ENCODE data around the gene ANKRD44. TPM values are rescaled to one million over a fixed set of nuclear protein-coding genes. Genes with fewer than 3 reads are reported as not detected.

The ANKRD44 gene
- total RNA-seq, 1 experiment from 2014 or later = 2.4 TPM

- intact Hi-C loops (cut with micrococcal nuclease) = loop anchor here (1.0 kb wide), 1 partner anchor 55 kb away; no protein-coding TSS in a partner anchor
- CTCF ChIA-PET = interaction anchor here (1.1 kb wide), 1 partner anchor 119 kb away, joined by 4 read pairs; no protein-coding TSS in a partner anchor
- no peak overlapping the region for H3K9ac ChIP-seq (ENCODE audit: low read length)
These were observed 141.9 kb downstream of the ANKRD44 start for GRCh38 chr2:197168705-197169104.

GRCh38 chr2:197167608-197168314 lies 142.8 kb downstream of the ANKRD44 start:
- TF ChIP-seq, protein P1, sequence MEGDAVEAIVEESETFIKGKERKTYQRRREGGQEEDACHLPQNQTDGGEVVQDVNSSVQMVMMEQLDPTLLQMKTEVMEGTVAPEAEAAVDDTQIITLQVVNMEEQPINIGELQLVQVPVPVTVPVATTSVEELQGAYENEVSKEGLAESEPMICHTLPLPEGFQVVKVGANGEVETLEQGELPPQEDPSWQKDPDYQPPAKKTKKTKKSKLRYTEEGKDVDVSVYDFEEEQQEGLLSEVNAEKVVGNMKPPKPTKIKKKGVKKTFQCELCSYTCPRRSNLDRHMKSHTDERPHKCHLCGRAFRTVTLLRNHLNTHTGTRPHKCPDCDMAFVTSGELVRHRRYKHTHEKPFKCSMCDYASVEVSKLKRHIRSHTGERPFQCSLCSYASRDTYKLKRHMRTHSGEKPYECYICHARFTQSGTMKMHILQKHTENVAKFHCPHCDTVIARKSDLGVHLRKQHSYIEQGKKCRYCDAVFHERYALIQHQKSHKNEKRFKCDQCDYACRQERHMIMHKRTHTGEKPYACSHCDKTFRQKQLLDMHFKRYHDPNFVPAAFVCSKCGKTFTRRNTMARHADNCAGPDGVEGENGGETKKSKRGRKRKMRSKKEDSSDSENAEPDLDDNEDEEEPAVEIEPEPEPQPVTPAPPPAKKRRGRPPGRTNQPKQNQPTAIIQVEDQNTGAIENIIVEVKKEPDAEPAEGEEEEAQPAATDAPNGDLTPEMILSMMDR (conservative IDR thresholded peaks at IDR 0.05; ENCODE audit: low read depth, low read length) = no peak
- TF ChIP-seq EZH2 (IDR thresholded peaks at IDR 0.05; ENCODE audit: low read length, unreplicated experiment) = no peak
- TF ChIP-seq EZH2phosphoT487 (IDR thresholded peaks at IDR 0.05; ENCODE audit: borderline replicate concordance, low read length) = no peak
- Histone ChIP-seq H3K27me3 (ENCODE audit: low read length) (no peaks in the 10 kb centered on the region), H3K27ac (ENCODE audit: low read length) (no peak overlapping the region), H2AFZ (ENCODE audit: low read length) (no peak overlapping the region), H3K4me1 (ENCODE audit: insufficient read depth, low read length) (peaks cover 14% of the 10 kb centered on the region), H3K9me3 (ENCODE audit: low read length) (no peaks in the 10 kb centered on the region), H3K4me2 (ENCODE audit: low read length) (no peak overlapping the region), H3F3A (ENCODE audit: low read length, unreplicated experiment) (no peaks in the 10 kb centered on the region), H4K20me1 (ENCODE audit: low read length) (no peaks in the 10 kb centered on the region), H3K9ac (ENCODE audit: low read length) (no peak overlapping the region), H3K9me2 (replicated peaks; ENCODE audit: low read length) (no peaks in the 10 kb centered on the region), H3K36me3 (ENCODE audit: low read depth, low read length) (no peaks in the 10 kb centered on the region), H3K79me2 (ENCODE audit: low read length) (no peaks in the 10 kb centered on the region), H3K4me3 (ENCODE audit: low read length) (no peak overlapping the region)
- ChIA-PET POLR2A (ENCODE audit: unreplicated experiment) (no interaction called here), CTCF (interaction anchor here (1.1 kb wide), 1 partner anchor 120 kb away, joined by 4 read pairs; no protein-coding TSS in a partner anchor)
- ATAC-seq = no peak
- DNase-seq = no peak
- BruUV-seq (replicated peaks) = no TSS peak
- intact Hi-C loops (cut with micrococcal nuclease) = loop anchor here (1.0 kb wide), 1 partner anchor 54 kb away; no protein-coding TSS in a partner anchor

More at GRCh38 chr2:197168705-197169104, 141.9 kb downstream of the ANKRD44 start:
- no peaks in the 10 kb centered on the region for H3F3A ChIP-seq (ENCODE audit: low read length, unreplicated experiment)
- no peaks in the 10 kb centered on the region for H4K20me1 ChIP-seq (ENCODE audit: low read length)
- H3K27me3 ChIP-seq (ENCODE audit: low read length) = no peaks in the 10 kb centered on the region
- POLR2A ChIA-PET (ENCODE audit: unreplicated experiment) = no interaction called here
- ATAC-seq (peak; percentile 67), DNase-seq (peak; percentile 67)
- H2AFZ ChIP-seq (ENCODE audit: low read length) = no peak overlapping the region
- no peaks in the 10 kb centered on the region for H3K9me2 ChIP-seq (replicated peaks; ENCODE audit: low read length)
- H3K4me3 ChIP-seq (ENCODE audit: low read length) = no peak overlapping the region
- no peak overlapping the region for H3K27ac ChIP-seq (ENCODE audit: low read length)
- H3K9me3 ChIP-seq (ENCODE audit: low read length) = no peaks in the 10 kb centered on the region
- no peaks in the 10 kb centered on the region for H3K79me2 ChIP-seq (ENCODE audit: low read length)
- peaks cover 14% of the 10 kb centered on the region for H3K4me1 ChIP-seq (ENCODE audit: insufficient read depth, low read length)
- TF ChIP-seq EZH2 (IDR thresholded peaks at IDR 0.05; ENCODE audit: low read length, unreplicated experiment) = no peak
- TF ChIP-seq, protein P1 (conservative IDR thresholded peaks at IDR 0.05; ENCODE audit: low read depth, low read length) = peak; percentile 86
- no TSS peak for BruUV-seq (replicated peaks)
- H3K36me3 ChIP-seq (ENCODE audit: low read depth, low read length) = no peaks in the 10 kb centered on the region
- no peak overlapping the region for H3K4me2 ChIP-seq (ENCODE audit: low read length)

DNA sequence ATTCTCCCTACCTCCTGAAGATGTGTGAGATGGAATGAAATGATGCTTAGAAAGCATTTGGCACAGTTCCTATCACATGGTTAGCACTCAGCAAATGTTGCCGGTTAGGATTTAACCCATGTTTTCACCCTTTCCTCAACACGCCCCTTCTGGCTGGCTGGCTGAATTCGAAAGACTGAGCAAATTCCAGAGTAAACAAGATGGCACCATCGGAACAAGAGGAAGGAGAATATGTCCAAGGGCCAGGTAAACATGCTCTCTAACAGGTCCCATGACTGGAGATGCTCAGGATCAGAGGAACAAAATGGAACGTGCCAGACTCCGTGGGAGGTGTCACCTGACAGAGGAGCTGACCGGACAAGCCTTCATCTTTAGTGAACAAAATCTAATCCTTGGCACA lies 145.6 kb downstream of the ANKRD44 start:
- ATAC-seq (no peak), DNase-seq (no peak)
- Histone ChIP-seq H3K27me3 (ENCODE audit: low read length) (no peaks in the 10 kb centered on the region), H3K9me3 (ENCODE audit: low read length) (no peaks in the 10 kb centered on the region), H3K36me3 (ENCODE audit: low read depth, low read length) (no peaks in the 10 kb centered on the region), H2AFZ (ENCODE audit: low read length) (no peak overlapping the region), H3K4me3 (ENCODE audit: low read length) (no peak overlapping the region), H4K20me1 (ENCODE audit: low read length) (no peaks in the 10 kb centered on the region), H3F3A (ENCODE audit: low read length, unreplicated experiment) (peaks cover 7% of the 10 kb centered on the region), H3K79me2 (ENCODE audit: low read length) (no peaks in the 10 kb centered on the region), H3K4me1 (ENCODE audit: insufficient read depth, low read length) (peaks cover 19% of the 10 kb centered on the region), H3K4me2 (ENCODE audit: low read length) (no peak overlapping the region), H3K27ac (ENCODE audit: low read length) (no peak overlapping the region), H3K9me2 (replicated peaks; ENCODE audit: low read length) (no peaks in the 10 kb centered on the region), H3K9ac (ENCODE audit: low read length) (no peak overlapping the region)
- ChIA-PET CTCF (no interaction called here), POLR2A (ENCODE audit: unreplicated experiment) (no interaction called here)
- intact Hi-C loops (cut with micrococcal nuclease) = no loop called here
- no TSS peak for BruUV-seq (replicated peaks)
- TF ChIP-seq, protein P1 (conservative IDR thresholded peaks at IDR 0.05; ENCODE audit: low read depth, low read length) = no peak
- TF ChIP-seq EZH2phosphoT487 (IDR thresholded peaks at IDR 0.05; ENCODE audit: borderline replicate concordance, low read length) (no peak), EZH2 (IDR thresholded peaks at IDR 0.05; ENCODE audit: low read length, unreplicated experiment) (no peak)

All from PC-3 (cell line).